ENCODE data around the gene ATP5F1C.

Gene ATP5F1C

GRCh38 chr10:7833210-7833609 is 45.2 kb downstream of the ATP5F1C start:
- no peak for TF ChIP-seq CTCF (IDR thresholded peaks at IDR 0.05; ENCODE audit: extremely low read depth, insufficient read depth, missing control alignments)
- no peak for DNase-seq (ENCODE audit: low spot score)
- in situ Hi-C loops (cut with MboI; ENCODE audit: low pct_unique_long_range_greater_than_20kb, low sequenced_read_pairs, unreplicated experiment): no loop called here

- no peak for DNase-seq (ENCODE audit: low spot score)
- in situ Hi-C loops (cut with MboI; ENCODE audit: low pct_unique_long_range_greater_than_20kb, low sequenced_read_pairs, unreplicated experiment): no loop called here
- TF ChIP-seq CTCF (IDR thresholded peaks at IDR 0.05; ENCODE audit: extremely low read depth, insufficient read depth, missing control alignments): no peak
Measured at GRCh38 chr10:7834262-7834661, 46.3 kb downstream of the ATP5F1C start.

GRCh38 chr10:7836571-7836970 is 48.6 kb downstream of the ATP5F1C start:
- in situ Hi-C loops (cut with MboI; ENCODE audit: low pct_unique_long_range_greater_than_20kb, low sequenced_read_pairs, unreplicated experiment): no loop called here
- TF ChIP-seq CTCF (IDR thresholded peaks at IDR 0.05; ENCODE audit: extremely low read depth, insufficient read depth, missing control alignments): no peak

GRCh38 chr10:7846591-7846990 is 58.6 kb downstream of the ATP5F1C start:
- in situ Hi-C loops (cut with MboI; ENCODE audit: low pct_unique_long_range_greater_than_20kb, low sequenced_read_pairs, unreplicated experiment): no loop called here
- TF ChIP-seq CTCF (IDR thresholded peaks at IDR 0.05; ENCODE audit: extremely low read depth, insufficient read depth, missing control alignments): no peak
- no peak for DNase-seq (ENCODE audit: low spot score)

More at GRCh38 chr10:7836571-7836970, 48.6 kb downstream of the ATP5F1C start:
- no peak for DNase-seq (ENCODE audit: low spot score)

- no peak for TF ChIP-seq CTCF (IDR thresholded peaks at IDR 0.05; ENCODE audit: extremely low read depth, insufficient read depth, missing control alignments)
- no peak for DNase-seq (ENCODE audit: low spot score)
- in situ Hi-C loops (cut with MboI; ENCODE audit: low pct_unique_long_range_greater_than_20kb, low sequenced_read_pairs, unreplicated experiment): no loop called here
Measured at GRCh38 chr10:7853226-7853842, 65.4 kb downstream of the ATP5F1C start.

GRCh38 chr10:7853890-7854289 is 65.9 kb downstream of the ATP5F1C start:
- DNase-seq (ENCODE audit: low spot score): no peak
- TF ChIP-seq CTCF (IDR thresholded peaks at IDR 0.05; ENCODE audit: extremely low read depth, insufficient read depth, missing control alignments): no peak
- in situ Hi-C loops (cut with MboI; ENCODE audit: low pct_unique_long_range_greater_than_20kb, low sequenced_read_pairs, unreplicated experiment): no loop called here
